CD4-positive, CD25-positive, alpha-beta regulatory T cell (primary cell): Measurements from ENCODE around the gene DVL1. TPM values are rescaled to one million over a fixed set of nuclear protein-coding genes. Genes with fewer than 3 reads are reported as not detected.
A peak's percentile ranks its signal among the peaks of the same experiment; 100 is the strongest.

Experiments used
- ATAC-seq, 2 donors: fragments of 150-1000 bp; cut with Tn5 transposase; one replicate each; pipeline ENCODE4 v1.10.0; 2021; ENCODE audit warnings: low read depth in 2 of 2, moderate number of reproducible peaks in 2 of 2, moderate library complexity in 1 of 2
- DNase-seq, 3 donors: peaks; one replicate each; pipeline versions ENCODE4 v3.0.0 to v3.0.0-alpha.2; 2012 to 2022; ENCODE audit warnings: mixed read lengths in 1 of 3
- H3K27ac ChIP-seq: one replicate; pipeline ENCODE4 v1.7.0; 2013; ENCODE audit warnings: mild to moderate bottlenecking, low read length; ENCODE audit not compliant: insufficient read depth, poor library complexity, severe bottlenecking
- H3K27me3 ChIP-seq: one replicate; pipeline ENCODE4 v1.7.0; 2013; ENCODE audit warnings: low read length; ENCODE audit not compliant: control insufficient read depth, insufficient read depth
- H3K36me3 ChIP-seq: one replicate; pipeline ENCODE4 v1.7.0; 2013; ENCODE audit warnings: mild to moderate bottlenecking, low read length, moderate library complexity; ENCODE audit not compliant: control insufficient read depth, insufficient read depth
- H3K4me1 ChIP-seq: 2 replicates; pipeline ENCODE4 v1.7.0; 2013; ENCODE audit warnings: mild to moderate bottlenecking, low read length; ENCODE audit not compliant: insufficient read depth, control insufficient read depth, poor library complexity, severe bottlenecking
- H3K4me3 ChIP-seq: one replicate; pipeline ENCODE4 v1.7.0; 2013; ENCODE audit warnings: low read depth, mild to moderate bottlenecking, low read length, moderate library complexity
- H3K9me3 ChIP-seq, 2 experiments: 1 replicate in 1 of 2; 2 replicates in 1 of 2; pipeline ENCODE4 v1.7.0; 2013; ENCODE audit warnings: low read length in 2 of 2, mild to moderate bottlenecking in 1 of 2, moderate library complexity in 1 of 2; ENCODE audit not compliant: control insufficient read depth in 2 of 2
- H3K27ac Mint-ChIP-seq, 3 donors: one replicate each; pipeline ENCODE4 v1.8.0; 2020 to 2022; ENCODE audit warnings: mild to moderate bottlenecking in 3 of 3, mixed read lengths in 3 of 3, moderate library complexity in 2 of 3
- H3K27me3 Mint-ChIP-seq: one replicate; pipeline ENCODE4 v1.8.0; 2022; ENCODE audit warnings: mild to moderate bottlenecking, mixed read lengths
- H3K36me3 Mint-ChIP-seq: one replicate; pipeline ENCODE4 v1.8.0; 2020; ENCODE audit warnings: mixed read lengths
- H3K4me1 Mint-ChIP-seq, 4 donors: one replicate each; pipeline ENCODE4 v1.8.0; 2020 to 2022; ENCODE audit warnings: mixed read lengths in 4 of 4, mild to moderate bottlenecking in 1 of 4
- H3K4me3 Mint-ChIP-seq, 4 donors: one replicate each; pipeline ENCODE4 v1.8.0; 2020 to 2022; ENCODE audit warnings: mild to moderate bottlenecking in 4 of 4, mixed read lengths in 4 of 4, moderate library complexity in 3 of 4
- H3K9me3 Mint-ChIP-seq, 7 donors: one replicate each; pipeline ENCODE4 v1.8.0; 2020 to 2022; ENCODE audit warnings: mixed read lengths in 7 of 7, mild to moderate bottlenecking in 3 of 7, moderate library complexity in 2 of 7
- polyA plus RNA-seq, 4 donors: library from polyadenylated mRNA; unstranded; fragments of 300-500 nt; fragmentation: Illumina TruSeq; gene quantifications; one replicate each; pipeline ENCODE4 v1.2.3, GENCODE V29; 2021
- total RNA-seq: library from RNA; stranded (reverse); gene quantifications from one replicate; pipeline ENCODE4 v1.2.3, GENCODE V29; 2022

The DVL1 gene
- total and polyA plus RNA-seq, 5 donors from 2014 or later, result 0.43 to 40.0 (median 1.00) TPM

DNA sequence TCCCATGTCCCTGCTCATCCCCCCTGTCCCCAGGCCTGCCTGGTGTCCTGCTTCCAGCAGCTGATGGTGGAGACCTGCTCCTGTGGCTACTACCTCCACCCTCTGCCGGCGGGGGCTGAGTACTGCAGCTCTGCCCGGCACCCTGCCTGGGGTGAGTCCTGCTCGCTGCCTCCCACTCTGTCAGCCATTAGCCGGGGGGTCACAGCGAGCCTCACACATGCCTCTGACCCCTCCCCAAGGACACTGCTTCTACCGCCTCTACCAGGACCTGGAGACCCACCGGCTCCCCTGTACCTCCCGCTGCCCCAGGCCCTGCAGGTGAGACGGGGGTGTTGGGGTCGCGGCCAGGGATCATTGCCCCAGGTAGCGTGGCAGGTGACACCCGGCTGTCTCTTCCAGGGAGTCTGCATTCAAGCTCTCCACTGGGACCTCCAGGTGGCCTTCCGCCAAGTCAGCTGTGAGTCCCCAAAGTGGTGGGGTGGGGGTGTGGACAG lies 58.9 kb downstream of the DVL1 start:
- DNase-seq, result peak in 1 of 3 donors; percentile 20
- peak in 1 of 2 donors; percentile 29 for ATAC-seq
- Mint-ChIP-seq H3K36me3 (no peaks in the 10 kb centered on the region), H3K27ac (no peak overlapping the region), H3K9me3 (no peaks in the 10 kb centered on the region), H3K27me3 (no peaks in the 10 kb centered on the region), H3K4me1 (peaks cover 0 to 4% (median 2%) of the 10 kb centered on the region in 4 donors), H3K4me3 (no peak overlapping the region)
- Histone ChIP-seq H3K27ac (no peak overlapping the region), H3K4me1 (no peaks in the 10 kb centered on the region), H3K36me3 (no peaks in the 10 kb centered on the region), H3K9me3 (no peaks in the 10 kb centered on the region), H3K4me3 (no peak overlapping the region), H3K27me3 (no peaks in the 10 kb centered on the region)

DNA sequence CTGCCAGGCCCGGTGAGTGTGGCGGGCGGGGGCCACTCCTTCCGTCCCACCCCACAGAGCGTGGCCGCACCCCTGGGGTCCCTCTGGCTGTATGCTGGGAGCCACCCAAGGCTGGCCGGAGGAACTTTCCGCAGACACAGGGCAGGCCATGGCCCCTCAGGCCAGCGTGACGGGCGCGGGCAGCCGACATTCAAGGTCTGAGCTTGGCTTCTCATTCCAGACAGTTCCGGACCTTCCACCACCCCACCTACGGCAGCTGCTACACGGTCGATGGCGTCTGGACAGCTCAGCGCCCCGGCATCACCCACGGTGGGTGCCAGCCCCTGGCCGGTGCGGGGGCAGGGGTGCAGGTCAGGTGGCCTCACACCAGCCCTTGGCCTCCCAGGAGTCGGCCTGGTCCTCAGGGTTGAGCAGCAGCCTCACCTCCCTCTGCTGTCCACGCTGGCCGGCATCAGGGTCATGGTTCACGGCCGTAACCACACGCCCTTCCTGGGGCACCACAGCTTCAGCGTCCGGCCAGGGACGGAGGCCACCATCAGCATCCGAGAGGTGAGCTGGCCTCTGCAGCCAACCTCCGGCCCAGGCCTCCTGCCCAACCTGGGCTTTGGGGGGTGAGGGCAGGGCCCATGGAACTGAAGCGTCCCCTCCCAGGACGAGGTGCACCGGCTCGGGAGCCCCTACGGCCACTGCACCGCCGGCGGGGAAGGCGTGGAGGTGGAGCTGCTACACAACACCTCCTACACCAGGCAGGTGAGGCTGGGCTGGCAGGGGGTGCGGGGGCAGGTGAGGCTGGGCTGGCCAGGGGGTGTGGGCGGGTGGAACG lies 61.7 kb downstream of the DVL1 start:
- Histone ChIP-seq H3K4me3 (no peak overlapping the region), H3K27me3 (no peaks in the 10 kb centered on the region), H3K36me3 (no peaks in the 10 kb centered on the region), H3K9me3 (no peaks in the 10 kb centered on the region), H3K4me1 (no peaks in the 10 kb centered on the region), H3K27ac (no peak overlapping the region)
- Mint-ChIP-seq H3K9me3 (peaks cover 0 to 2% (median 0%) of the 10 kb centered on the region in 7 donors), H3K27me3 (no peaks in the 10 kb centered on the region), H3K4me3 (no peak overlapping the region), H3K4me1 (peaks cover 0 to 4% (median 2%) of the 10 kb centered on the region in 4 donors), H3K27ac (no peak overlapping the region), H3K36me3 (no peaks in the 10 kb centered on the region)
- ATAC-seq (no peak), DNase-seq (no peak)

DNA sequence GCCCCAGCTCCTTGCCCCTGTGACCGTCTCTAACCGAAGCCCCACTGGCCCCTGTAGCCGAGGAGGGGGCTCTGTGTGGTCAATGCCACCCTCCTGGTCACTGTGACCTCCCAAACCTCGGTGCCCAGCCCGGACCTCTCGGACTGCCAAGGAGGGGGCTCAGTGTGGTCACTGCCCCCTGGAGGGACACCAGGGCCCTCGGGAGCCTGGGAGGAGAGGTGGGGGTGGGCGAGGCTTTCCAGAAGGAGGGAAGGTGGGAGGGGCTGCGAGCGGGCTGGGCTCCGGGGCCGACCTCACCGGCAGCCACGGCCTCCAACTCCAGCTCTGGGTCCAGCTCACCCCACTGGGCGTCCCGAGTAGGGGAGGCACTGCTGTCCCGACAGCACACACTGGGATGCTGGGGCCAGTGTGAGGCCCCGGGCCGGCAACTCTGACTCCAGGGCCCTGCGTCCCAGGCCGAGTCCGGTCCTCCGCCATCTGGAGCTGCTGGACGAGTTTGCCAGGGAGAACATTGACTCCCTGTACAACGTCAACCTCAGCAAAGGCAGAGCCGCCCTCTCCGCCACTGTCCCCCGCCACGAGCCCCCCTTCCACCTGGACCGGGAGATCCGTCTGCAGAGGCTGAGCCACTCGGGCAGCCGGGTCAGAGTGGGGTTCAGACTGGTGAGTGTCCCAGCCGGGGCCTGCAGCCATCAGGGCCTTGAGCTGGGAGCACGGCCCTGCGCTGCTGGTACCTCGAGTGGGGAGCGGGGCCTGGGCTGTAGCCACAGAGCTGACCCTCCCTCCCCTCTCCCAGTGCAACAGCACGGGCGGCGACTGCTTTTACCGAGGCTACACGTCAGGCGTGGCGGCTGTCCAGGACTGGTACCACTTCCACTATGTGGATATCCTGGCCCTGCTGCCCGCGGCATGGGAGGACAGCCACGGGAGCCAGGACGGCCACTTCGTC lies 62.6 kb downstream of the DVL1 start:
- H3K4me3 ChIP-seq, result no peak overlapping the region
- H3K27me3 ChIP-seq, result no peaks in the 10 kb centered on the region
- H3K36me3 Mint-ChIP-seq, result no peaks in the 10 kb centered on the region
- no peaks in the 10 kb centered on the region for H3K4me1 Mint-ChIP-seq
- DNase-seq (no peak), ATAC-seq (no peak)
- H3K27ac ChIP-seq, result no peak overlapping the region
- H3K9me3 ChIP-seq, result no peaks in the 10 kb centered on the region
- no peak overlapping the region for H3K27ac Mint-ChIP-seq
- H3K4me1 ChIP-seq, result no peaks in the 10 kb centered on the region
- H3K4me3 Mint-ChIP-seq, result no peak overlapping the region
- H3K36me3 ChIP-seq, result no peaks in the 10 kb centered on the region
- H3K27me3 Mint-ChIP-seq, result no peaks in the 10 kb centered on the region
- peaks cover 0 to 2% (median 0%) of the 10 kb centered on the region in 7 donors for H3K9me3 Mint-ChIP-seq

DNA sequence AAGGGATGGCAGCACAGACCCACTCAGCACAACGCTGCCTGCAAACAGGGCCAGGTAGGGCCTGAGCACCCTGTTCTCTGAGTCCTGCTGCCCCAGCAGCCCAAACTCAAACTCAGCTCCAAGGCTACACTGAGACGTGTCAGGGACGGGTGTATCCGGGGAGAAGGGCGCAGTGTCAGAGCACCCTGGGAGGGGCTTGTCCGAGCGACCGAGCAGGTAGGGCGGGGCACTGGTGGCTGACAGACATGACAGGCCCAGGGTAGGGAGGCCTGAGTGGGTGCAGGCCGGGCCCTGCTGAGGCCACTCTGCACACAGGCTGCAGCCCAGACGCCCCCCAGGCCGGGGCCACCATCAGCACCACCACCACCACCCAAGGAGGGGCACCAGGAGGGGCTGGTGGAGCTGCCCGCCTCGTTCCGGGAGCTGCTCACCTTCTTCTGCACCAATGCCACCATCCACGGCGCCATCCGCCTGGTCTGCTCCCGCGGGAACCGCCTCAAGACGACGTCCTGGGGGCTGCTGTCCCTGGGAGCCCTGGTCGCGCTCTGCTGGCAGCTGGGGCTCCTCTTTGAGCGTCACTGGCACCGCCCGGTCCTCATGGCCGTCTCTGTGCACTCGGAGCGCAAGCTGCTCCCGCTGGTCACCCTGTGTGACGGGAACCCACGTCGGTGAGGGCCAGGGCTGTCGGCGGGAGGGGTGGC lies 63.5 kb downstream of the DVL1 start:
- peaks cover 0 to 2% (median 0%) of the 10 kb centered on the region in 7 donors for H3K9me3 Mint-ChIP-seq
- no peaks in the 10 kb centered on the region for H3K36me3 Mint-ChIP-seq
- no peaks in the 10 kb centered on the region for H3K9me3 ChIP-seq
- ATAC-seq (no peak), DNase-seq (no peak)
- no peaks in the 10 kb centered on the region for H3K4me1 ChIP-seq
- no peak overlapping the region for H3K27ac ChIP-seq
- H3K27me3 ChIP-seq, result no peaks in the 10 kb centered on the region
- H3K36me3 ChIP-seq, result no peaks in the 10 kb centered on the region
- H3K4me1 Mint-ChIP-seq, result no peaks in the 10 kb centered on the region
- H3K4me3 ChIP-seq, result no peak overlapping the region
- peak overlapping the region in 1 of 4 donors; percentile 32 for H3K4me3 Mint-ChIP-seq
- peak overlapping the region in 1 of 3 donors; percentile 48 for H3K27ac Mint-ChIP-seq
- no peaks in the 10 kb centered on the region for H3K27me3 Mint-ChIP-seq

Other genes starting within 250 kb of the DVL1 start
- gene C1orf159, start 233.3 kb downstream of the DVL1 start, total RNA-seq, result 20.0 TPM
- 1 to 10 TPM; 3.0 to 6.3 (median 4.7) TPM for gene C1orf159, start 233.3 kb downstream of the DVL1 start, polyA plus RNA-seq
- gene TTLL10, start 175.5 kb downstream of the DVL1 start, total RNA-seq, result not detected
- gene TTLL10, start 175.5 kb downstream of the DVL1 start, polyA plus RNA-seq, result not detected
- 47.8 TPM for gene TNFRSF18, start 142.8 kb downstream of the DVL1 start, total RNA-seq
- gene TNFRSF18, start 142.8 kb downstream of the DVL1 start, polyA plus RNA-seq, result 10 to 100 TPM; 17.4 to 54.5 (median 25.2) TPM
- 65.8 TPM for gene TNFRSF4, start 135.3 kb downstream of the DVL1 start, total RNA-seq
- gene TNFRSF4, start 135.3 kb downstream of the DVL1 start, polyA plus RNA-seq, result 10 to 100 TPM; 19.0 to 50.2 (median 32.2) TPM
- 165 TPM for gene SDF4, start 117.4 kb downstream of the DVL1 start, total RNA-seq
- 100 to 1,000 TPM in 2 of 4 donors, 10 to 100 TPM in 2; 70.3 to 113 (median 91.6) TPM for gene SDF4, start 117.4 kb downstream of the DVL1 start, polyA plus RNA-seq
- 10.0 TPM for gene B3GALT6, start 117.2 kb downstream of the DVL1 start, total RNA-seq
- gene B3GALT6, start 117.2 kb downstream of the DVL1 start, polyA plus RNA-seq, result 10 to 100 TPM in 1 of 4 donors, 1 to 10 TPM in 3; 4.0 to 11.5 (median 7.3) TPM
- 6.2 TPM for gene C1QTNF12, start 102.7 kb downstream of the DVL1 start, total RNA-seq
- under 1 TPM in 1 of 4 donors, not detected in 3; 0.39 TPM for gene C1QTNF12, start 102.7 kb downstream of the DVL1 start, polyA plus RNA-seq
- 56.4 TPM for gene UBE2J2, start 75.6 kb downstream of the DVL1 start, total RNA-seq
- 10 to 100 TPM; 72.9 to 97.5 (median 85.4) TPM for gene UBE2J2, start 75.6 kb downstream of the DVL1 start, polyA plus RNA-seq
- 4.0 TPM for gene SCNN1D, start 69.0 kb downstream of the DVL1 start, total RNA-seq
- not detected for gene SCNN1D, start 69.0 kb downstream of the DVL1 start, polyA plus RNA-seq
- gene ACAP3, start 41.5 kb downstream of the DVL1 start, total RNA-seq, result 75.5 TPM
- 1 to 10 TPM; 2.7 to 9.0 (median 4.1) TPM for gene ACAP3, start 41.5 kb downstream of the DVL1 start, polyA plus RNA-seq
- gene PUSL1, start 40.8 kb downstream of the DVL1 start, total RNA-seq, result 18.3 TPM
- 10 to 100 TPM; 17.7 to 21.0 (median 19.1) TPM for gene PUSL1, start 40.8 kb downstream of the DVL1 start, polyA plus RNA-seq
- gene INTS11, start 24.8 kb downstream of the DVL1 start, total RNA-seq, result 138 TPM
- 10 to 100 TPM; 66.2 to 74.0 (median 67.8) TPM for gene INTS11, start 24.8 kb downstream of the DVL1 start, polyA plus RNA-seq
- gene CPTP, start 24.6 kb downstream of the DVL1 start, total RNA-seq, result 27.0 TPM
- gene CPTP, start 24.6 kb downstream of the DVL1 start, polyA plus RNA-seq, result 10 to 100 TPM; 21.4 to 40.1 (median 32.6) TPM
- gene TAS1R3, start 18.1 kb downstream of the DVL1 start, total RNA-seq, result 2.0 TPM
- gene TAS1R3, start 18.1 kb downstream of the DVL1 start, polyA plus RNA-seq, result under 1 TPM in 2 of 4 donors, not detected in 2; 0.06 to 0.11 TPM
- gene MXRA8, start 9.1 kb upstream of the DVL1 start, total RNA-seq, result 0.17 TPM
- gene MXRA8, start 9.1 kb upstream of the DVL1 start, polyA plus RNA-seq, result not detected
- gene AURKAIP1, start 25.8 kb upstream of the DVL1 start, total RNA-seq, result 76.0 TPM
- 100 to 1,000 TPM; 145 to 190 (median 164) TPM for gene AURKAIP1, start 25.8 kb upstream of the DVL1 start, polyA plus RNA-seq
- gene CCNL2, start 49.9 kb upstream of the DVL1 start, total RNA-seq, result 287 TPM
- gene CCNL2, start 49.9 kb upstream of the DVL1 start, polyA plus RNA-seq, result 10 to 100 TPM; 17.6 to 24.6 (median 21.4) TPM
- 83.4 TPM for gene MRPL20, start 57.9 kb upstream of the DVL1 start, total RNA-seq
- gene MRPL20, start 57.9 kb upstream of the DVL1 start, polyA plus RNA-seq, result 100 to 1,000 TPM; 162 to 188 (median 178) TPM
- gene ANKRD65, start 71.9 kb upstream of the DVL1 start, total RNA-seq, result not detected
- under 1 TPM in 1 of 4 donors, not detected in 3; 0.14 TPM for gene ANKRD65, start 71.9 kb upstream of the DVL1 start, polyA plus RNA-seq
- gene VWA1, start 86.3 kb upstream of the DVL1 start, total RNA-seq, result not detected
- gene VWA1, start 86.3 kb upstream of the DVL1 start, polyA plus RNA-seq, result not detected
- 3.4 TPM for gene ATAD3C, start 100.3 kb upstream of the DVL1 start, total RNA-seq
- 1 to 10 TPM in 3 of 4 donors, under 1 TPM in 1; 0.65 to 4.2 (median 2.3) TPM for gene ATAD3C, start 100.3 kb upstream of the DVL1 start, polyA plus RNA-seq
- gene ATAD3B, start 122.3 kb upstream of the DVL1 start, total RNA-seq, result 39.4 TPM
- gene ATAD3B, start 122.3 kb upstream of the DVL1 start, polyA plus RNA-seq, result 1 to 10 TPM; 2.3 to 5.2 (median 3.0) TPM
- 20.0 TPM for gene ATAD3A, start 162.7 kb upstream of the DVL1 start, total RNA-seq
- 1 to 10 TPM; 6.2 to 8.1 (median 7.5) TPM for gene ATAD3A, start 162.7 kb upstream of the DVL1 start, polyA plus RNA-seq
- not detected for gene TMEM240, start 191.2 kb upstream of the DVL1 start, total RNA-seq
- not detected for gene TMEM240, start 191.2 kb upstream of the DVL1 start, polyA plus RNA-seq
- gene SSU72, start 225.4 kb upstream of the DVL1 start, total RNA-seq, result 104 TPM
- gene SSU72, start 225.4 kb upstream of the DVL1 start, polyA plus RNA-seq, result 100 to 1,000 TPM; 185 to 279 (median 217) TPM